HepG2 (cell line): ENCODE results near the gene GOLGA6L10. TPM values are rescaled to one million over a fixed set of nuclear protein-coding genes. Genes with fewer than 3 reads are reported as not detected.
A peak's percentile ranks its signal among the peaks of the same experiment; 100 is the strongest.
"Not testable (repeated sequence)": the region's sequence is repeated elsewhere in the genome, so short reads cannot be mapped to it uniquely, and the experiment has no call there.

ENCODE experiments used
- ATAC-seq: fragments of 200-7000 bp; cut with Tn5 transposase; 3 replicates; pipeline ENCODE4 v1.9.1; 2020; ENCODE audit warnings: mild to moderate bottlenecking, moderate library complexity
- BruUV-seq: library from RNA; stranded (reverse); fragments of 400-500 nt; replicated peaks from 2 replicates; lab custom pipeline; 2021; lab: Mats Ljungman, UMichigan
- CTCF ChIA-PET: fragments of 300-600 bp; formaldehyde crosslinking; extraction: SDS; loops from one replicate; lab custom pipeline; 2021; ENCODE audit warnings: low total read pairs, inconsistent platforms, low intra/inter-chr PET ratio; lab: Yijun Ruan, JAX
- POLR2A ChIA-PET: fragments of 350-600 bp; sonication (Branson Sonifier 250); formaldehyde crosslinking; loops from one replicate; lab custom pipeline; 2020; ENCODE audit warnings: antibody characterized with exemption, inconsistent platforms; lab: Yijun Ruan, JAX
- DNase-seq: peaks from one replicate; pipeline ENCODE4 v3.0.0-alpha.2; 2015; ENCODE audit warnings: low spot score
- FAIRE-seq: peaks from 3 replicates; lab custom pipeline; 2011; peaks lifted over from hg19 to GRCh38; lab: Jason Lieb, UNC
- H2AFZ ChIP-seq: one replicate; pipeline ENCODE4 v1.6.1; 2011; ENCODE audit warnings: low read length, inconsistent platforms
- H3K27ac ChIP-seq: fragments of 300-600 bp; 3 replicates; pipeline ENCODE4 v1.8.0; 2011; ENCODE audit warnings: mixed run types, mild to moderate bottlenecking, mixed read lengths, low read length, inconsistent platforms; ENCODE audit not compliant: insufficient read depth; ENCODE audit errors: extremely low read length
- H3K27me3 ChIP-seq, 2 experiments: fragments of 200-600 bp in 1 of 2; 2 replicates in 1 of 2; 3 replicates in 1 of 2; pipeline versions ENCODE4 v1.6.0 to v1.8.0; 2011; ENCODE audit warnings: low read length in 2 of 2, mild to moderate bottlenecking in 2 of 2, moderate library complexity in 2 of 2, inconsistent platforms in 1 of 2; ENCODE audit not compliant: insufficient read depth in 2 of 2, control insufficient read depth in 1 of 2
- H3K36me3 ChIP-seq, 2 experiments: fragments of 200-600 bp in 1 of 2; replicated peaks in 1 of 2; 2 replicates in 1 of 2; 3 replicates in 1 of 2; pipeline versions ENCODE4 v1.5.1 to v1.8.0; 2011; ENCODE audit warnings: low read length in 2 of 2, inconsistent platforms in 1 of 2; ENCODE audit not compliant: insufficient read depth in 2 of 2, control insufficient read depth in 1 of 2
- H3K4me1 ChIP-seq: 2 replicates; pipeline ENCODE4 v1.5.1; 2012; ENCODE audit warnings: low read length, inconsistent platforms; ENCODE audit not compliant: insufficient read depth
- H3K4me2 ChIP-seq: 2 replicates; pipeline ENCODE4 v1.6.0; 2011; ENCODE audit warnings: low read depth, low read length, inconsistent platforms
- H3K4me3 ChIP-seq, 3 experiments: fragments of 200-600 bp in 1 of 3; sonication (generic), shearing (Covaris generic) in 1 of 3; replicated peaks in 1 of 3; 2 replicates each; pipeline ENCODE4 v1.5.1; 2011 to 2016; ENCODE audit warnings: low read length in 3 of 3, inconsistent platforms in 2 of 3, low read depth in 2 of 3, mild to moderate bottlenecking in 2 of 3, control low read depth in 1 of 3, mixed read lengths in 1 of 3; ENCODE audit not compliant: insufficient read depth in 1 of 3
- H3K79me2 ChIP-seq: one replicate; pipeline ENCODE4 v1.6.1; 2011; ENCODE audit warnings: low read length, inconsistent platforms; ENCODE audit not compliant: insufficient read depth
- H3K9ac ChIP-seq: 2 replicates; pipeline ENCODE4 v1.6.0; 2011; ENCODE audit warnings: mild to moderate bottlenecking, low read depth, low read length, inconsistent platforms; ENCODE audit not compliant: insufficient read depth
- H3K9me3 ChIP-seq: 2 replicates; pipeline ENCODE4 v1.5.1; 2012; ENCODE audit warnings: mild to moderate bottlenecking, low read length
- H4K20me1 ChIP-seq: 2 replicates; pipeline ENCODE4 v1.6.0; 2011; ENCODE audit warnings: inconsistent platforms, mild to moderate bottlenecking, low read length, moderate library complexity; ENCODE audit not compliant: insufficient read depth
- WGBS: methylation state at CpG from one replicate; pipeline ENCODE4 v1.1.6; 2017; ENCODE audit warnings: low lambda C conversion rate; 5-methylcytosine and 5-hydroxymethylcytosine counted together
- in situ Hi-C: cut with HindIII; loops from 2 replicates; pipeline ENCODE4 v1.10.0; 2017; ENCODE audit warnings: low pct_unique_long_range_greater_than_20kb; ENCODE audit not compliant: extremely low pct_ligation_motif_present
- intact Hi-C: fragments of 100-400 bp; cut with micrococcal nuclease; formaldehyde crosslinking; loops from one replicate; pipeline ENCODE4 v1.10.0; 2022; ENCODE audit not compliant: unreplicated experiment
- polyA plus RNA-seq, 8 experiments: library from polyadenylated mRNA; depleted of rRNA in 3 of 8; stranded (reverse) in 7 of 8; unstranded in 1 of 8; fragments of >200 nt; fragmentation: Illumina TruSeq in 4 of 8; extraction: Trizol in 4 of 8; gene quantifications; 2 replicates each; pipeline versions ENCODE4 v1.2.1 to v1.2.3, GENCODE V29; 2011 to 2016; ENCODE audit warnings: low read depth in 4 of 8, missing spikeins in 1 of 8, mixed read lengths in 1 of 8; ENCODE audit not compliant: insufficient read depth in 1 of 8
- total RNA-seq, 5 experiments: library from RNA; depleted of rRNA; stranded (reverse); fragments of >200 nt; fragmentation: Illumina TruSeq; extraction: Trizol; gene quantifications; 2 replicates each; pipeline ENCODE4 v1.2.3, GENCODE V29; 2016; ENCODE audit warnings: low read depth in 1 of 5

GOLGA6L10 gene
- total and polyA plus RNA-seq, 2 of the 13 experiments (the other 11 are each of a cell fraction or from before 2014, with no cell fraction given) = 1.5 to 2.5 TPM

- ATAC-seq, in situ Hi-C loops, H2AFZ ChIP-seq, H3K27ac ChIP-seq, H4K20me1 ChIP-seq, H3K4me3 ChIP-seq, POLR2A ChIA-PET, H3K4me2 ChIP-seq, BruUV-seq, FAIRE-seq, DNase-seq, H3K9ac ChIP-seq, H3K79me2 ChIP-seq, H3K9me3 ChIP-seq, H3K4me1 ChIP-seq, H3K27me3 ChIP-seq, intact Hi-C loops, H3K36me3 ChIP-seq, CTCF ChIA-PET: not testable (repeated sequence)
- 78% methylated on average over 6 of the region's 43 CpGs for WGBS
Observed at GRCh38 chr15:82333603-82334553, 15.4 kb downstream of the GOLGA6L10 start.

- H3K4me3 ChIP-seq = peak overlapping the region in 1 of 3 experiments; percentile 4; a peak in 1 of 6 replicates
- FAIRE-seq, H3K27me3 ChIP-seq, H3K4me2 ChIP-seq, H3K27ac ChIP-seq, H2AFZ ChIP-seq, CTCF ChIA-PET, H4K20me1 ChIP-seq, H3K9me3 ChIP-seq, BruUV-seq, H3K4me1 ChIP-seq, H3K36me3 ChIP-seq, H3K9ac ChIP-seq, intact Hi-C loops, DNase-seq, POLR2A ChIA-PET, H3K79me2 ChIP-seq, in situ Hi-C loops: not testable (repeated sequence)
- peak; percentile 62 for ATAC-seq
- WGBS = 16% methylated on average over 4 of the region's 13 CpGs
Observed at GRCh38 chr15:82332711-82333602, 16.3 kb downstream of the GOLGA6L10 start.

GRCh38 chr15:82331576-82332304 lies 17.5 kb downstream of the GOLGA6L10 start:
- CTCF ChIA-PET, H3K9me3 ChIP-seq, H3K27me3 ChIP-seq, H2AFZ ChIP-seq, H3K9ac ChIP-seq, H3K27ac ChIP-seq, H3K4me3 ChIP-seq, BruUV-seq, H3K79me2 ChIP-seq, H3K4me1 ChIP-seq, H3K36me3 ChIP-seq, POLR2A ChIA-PET, H4K20me1 ChIP-seq, in situ Hi-C loops, DNase-seq, intact Hi-C loops, FAIRE-seq, H3K4me2 ChIP-seq: not testable (repeated sequence)
- no CpG with 5 or more reads among the region's 3 CpGs for WGBS
- peak; percentile 4; the same call in 2 of the 3 replicates for ATAC-seq
